ENCODE measurements around the gene HMGXB4.

DNA sequence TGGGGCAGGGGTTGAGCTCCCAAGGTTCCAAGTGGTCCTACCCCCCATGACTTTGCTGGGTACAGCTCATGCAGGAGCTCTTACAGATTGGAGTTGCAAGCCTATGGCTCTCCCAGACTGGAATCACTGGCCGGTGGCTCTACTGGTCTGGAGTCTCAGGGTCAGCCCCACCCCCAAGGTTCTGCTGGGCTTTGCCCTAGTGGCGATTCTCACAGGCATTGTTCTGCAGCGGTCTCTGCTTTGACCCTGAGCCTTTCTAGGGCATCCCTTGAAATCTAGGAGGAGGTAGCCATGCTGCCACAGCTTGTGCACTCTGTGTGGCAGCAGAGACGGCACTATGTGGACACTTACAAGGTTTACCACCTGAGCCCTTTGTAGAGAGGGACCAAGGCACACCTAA lies 49.3 kb upstream of the HMGXB4 start:
- TF ChIP-seq POLR2AphosphoS5 (IDR thresholded peaks at IDR 0.05; ENCODE audit: low read depth, low read length) (no peak), POU2F2 (IDR thresholded peaks at IDR 0.05; ENCODE audit: low read depth, low read length) (no peak), POLR2A (IDR thresholded peaks at IDR 0.05; ENCODE audit: low read depth, low read length) (no peak)
